PFSK-1 (cell line): Measurements from ENCODE around the gene SNHG17.
A peak's percentile ranks its signal among the peaks of the same experiment; 100 is the strongest.

Experiments used
- FOXP2 ChIP-seq: optimal IDR thresholded peaks from 2 replicates; pipeline ENCODE3; 2011; ENCODE audit warnings: borderline replicate concordance, control low read depth, inconsistent platforms; ENCODE audit not compliant: insufficient read depth; ENCODE audit errors: extremely low read length, extremely low read depth
- POLR2AphosphoS5 ChIP-seq: IDR thresholded peaks from 2 replicates; pipeline ENCODE4 v1.6.1; 2012; ENCODE audit warnings: low read depth, mild to moderate bottlenecking, control low read depth, low read length, moderate library complexity
- REST ChIP-seq, 2 experiments: IDR thresholded peaks; 2 replicates each; pipeline versions ENCODE4 v1.6.1 to v1.8.0; 2011 to 2012; ENCODE audit warnings: low read depth in 2 of 2, low read length in 2 of 2, control low read depth in 1 of 2, inconsistent platforms in 1 of 2, mild to moderate bottlenecking in 1 of 2, moderate library complexity in 1 of 2; ENCODE audit not compliant: insufficient read depth in 1 of 2
- SIN3A ChIP-seq: IDR thresholded peaks from 2 replicates; pipeline ENCODE4 v1.6.1; 2012; ENCODE audit warnings: mild to moderate bottlenecking, low read length, moderate library complexity, borderline replicate concordance; ENCODE audit not compliant: insufficient read depth
- TAF1 ChIP-seq: IDR thresholded peaks from 2 replicates; pipeline ENCODE4 v1.6.1; 2012; ENCODE audit warnings: low read length, control low read depth, borderline replicate concordance; ENCODE audit not compliant: insufficient read depth

The SNHG17 gene

GRCh38 chr20:38447251-38447661, 12.1 kb upstream of the SNHG17 start:
- TF ChIP-seq POLR2AphosphoS5 (no peak), SIN3A (no peak), REST (IDR thresholded peaks at IDR 0.05; ENCODE audit: insufficient read depth in 1 of 2, low read depth in 2 of 2, low read length in 2 of 2) (no peak), TAF1 (no peak), FOXP2 (no peak)

GRCh38 chr20:38446441-38447209, 11.5 kb upstream of the SNHG17 start:
- TF ChIP-seq SIN3A (peak; percentile 83; the same call in 1 of the 2 replicates), POLR2AphosphoS5 (peak; percentile 93), REST (IDR thresholded peaks at IDR 0.05; ENCODE audit: insufficient read depth in 1 of 2, low read depth in 2 of 2, low read length in 2 of 2) (0 out of 4 replicates have a peak, but pooled peaks have one; percentile 40 to 42), TAF1 (peak; percentile 99), FOXP2 (peak; percentile 93)

GRCh38 chr20:38445901-38446425, 10.8 kb upstream of the SNHG17 start:
- TF ChIP-seq POLR2AphosphoS5 (no peak), REST (IDR thresholded peaks at IDR 0.05; ENCODE audit: insufficient read depth in 1 of 2, low read depth in 2 of 2, low read length in 2 of 2) (no peak), TAF1 (no peak), FOXP2 (no peak), SIN3A (no peak)

- TF ChIP-seq POLR2AphosphoS5 (no peak), TAF1 (no peak), FOXP2 (no peak), SIN3A (no peak), REST (IDR thresholded peaks at IDR 0.05; ENCODE audit: insufficient read depth in 1 of 2, low read depth in 2 of 2, low read length in 2 of 2) (no peak)
Observed at GRCh38 chr20:38445381-38445796, 10.3 kb upstream of the SNHG17 start.
